HG02943 (cell line): Measurements from ENCODE around the gene SOD1.
"Not testable (repeated sequence)": the region's sequence is repeated elsewhere in the genome, so short reads cannot be mapped to it uniquely, and the experiment has no call there.

Experiments used
- ATAC-seq: cut with Tn5 transposase; IDR thresholded peaks from one replicate; pipeline ENCODE4 v1.9.1; 2021; ENCODE audit warnings: mild to moderate bottlenecking, low read depth, moderate library complexity; ENCODE audit not compliant: unreplicated experiment

SOD1 gene

GRCh38 chr21:31654821-31655580 is 4.5 kb upstream of the SOD1 start:
- not testable (repeated sequence) for ATAC-seq

- no peak for ATAC-seq
These were observed 3.0 kb upstream of the SOD1 start for GRCh38 chr21:31656199-31657095.

DNA sequence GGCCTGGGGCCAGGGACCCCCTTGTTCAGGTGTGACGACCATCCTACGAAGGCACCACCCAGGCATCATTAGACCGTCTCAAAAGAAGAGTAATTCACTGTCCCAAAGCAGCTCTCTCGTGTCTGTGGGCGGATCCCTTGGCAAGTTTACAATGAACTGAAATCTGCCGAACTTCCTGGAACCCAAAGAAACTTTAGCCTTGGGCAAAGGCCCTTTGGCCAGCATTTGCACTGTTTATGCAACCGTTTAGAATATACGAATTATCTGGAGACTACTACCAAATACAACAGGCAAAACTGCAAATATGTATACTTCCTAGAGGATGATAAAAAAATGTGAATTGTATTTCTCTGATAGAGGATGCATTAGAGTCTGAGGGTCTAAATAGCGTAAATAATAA is 1.4 kb upstream of the SOD1 start:
- ATAC-seq, result no peak

DNA sequence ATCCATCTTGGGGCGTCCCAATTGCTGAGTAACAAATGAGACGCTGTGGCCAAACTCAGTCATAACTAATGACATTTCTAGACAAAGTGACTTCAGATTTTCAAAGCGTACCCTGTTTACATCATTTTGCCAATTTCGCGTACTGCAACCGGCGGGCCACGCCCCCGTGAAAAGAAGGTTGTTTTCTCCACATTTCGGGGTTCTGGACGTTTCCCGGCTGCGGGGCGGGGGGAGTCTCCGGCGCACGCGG is 282 bp upstream of the SOD1 start:
- ATAC-seq, result peak; percentile 17

GRCh38 chr21:31660259-31660565 is 719 bp downstream of the SOD1 start:
- ATAC-seq, result peak; percentile 30

DNA sequence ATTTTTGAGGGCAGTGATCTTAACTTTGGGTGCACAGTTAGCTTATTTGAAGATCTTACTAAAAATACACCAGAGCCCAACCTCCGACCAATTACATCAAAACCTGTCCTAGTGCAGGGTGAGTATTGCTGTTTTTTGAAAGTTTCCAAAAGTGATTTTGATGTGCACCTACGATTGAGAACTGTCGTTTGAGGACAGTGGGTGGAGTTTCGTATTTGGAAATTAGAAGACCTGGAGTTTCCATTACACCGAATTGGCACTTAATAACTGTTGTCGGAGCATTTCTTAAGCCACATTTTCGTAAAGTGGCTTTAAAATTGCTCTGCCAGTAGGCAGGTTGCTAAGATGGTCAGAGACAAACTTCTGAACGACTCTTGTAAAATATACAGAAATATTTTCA is 1.1 kb downstream of the SOD1 start:
- no peak for ATAC-seq

GRCh38 chr21:31663584-31664249 is 4.2 kb downstream of the SOD1 start:
- no peak for ATAC-seq

DNA sequence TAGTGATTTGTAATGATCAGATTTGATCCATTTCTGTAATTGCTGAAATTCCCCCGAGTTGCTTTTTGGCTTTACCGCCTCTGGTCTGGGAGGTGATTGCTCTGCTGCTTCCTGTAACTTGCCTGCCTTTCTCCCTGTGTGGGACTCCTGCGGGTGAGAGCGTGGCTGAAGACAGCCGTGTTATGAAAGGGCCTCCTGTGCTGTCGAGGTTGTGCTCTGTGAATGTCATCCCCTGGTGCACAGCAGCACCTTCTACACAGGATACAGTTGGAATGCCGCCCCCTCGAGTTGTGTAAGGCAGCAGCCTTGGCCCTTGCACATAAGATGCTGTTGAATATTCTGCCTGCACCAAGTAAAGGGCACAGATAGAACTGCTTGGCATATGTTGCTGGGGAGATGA is 5.9 kb downstream of the SOD1 start:
- ATAC-seq, result no peak

DNA sequence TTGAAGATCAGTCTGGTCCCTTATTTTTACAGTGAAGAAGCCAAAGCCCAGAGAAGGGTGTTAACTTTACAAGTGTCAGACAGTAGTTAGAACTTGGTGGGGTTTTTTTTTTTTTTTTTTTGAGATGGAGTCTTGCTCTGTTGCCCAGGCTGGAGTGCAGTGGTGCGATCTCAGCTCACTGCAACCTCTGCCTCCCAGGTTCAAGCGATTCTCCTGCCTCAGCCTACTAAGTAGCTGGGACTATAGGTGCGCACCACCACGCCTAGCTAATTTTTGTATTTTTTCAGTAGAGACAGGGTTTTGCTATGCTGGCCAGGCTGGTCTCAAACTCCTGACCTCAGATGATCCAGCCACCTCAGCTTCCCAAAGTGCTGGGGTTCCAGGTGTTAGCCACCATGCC is 6.4 kb downstream of the SOD1 start:
- not testable (repeated sequence) for ATAC-seq

DNA sequence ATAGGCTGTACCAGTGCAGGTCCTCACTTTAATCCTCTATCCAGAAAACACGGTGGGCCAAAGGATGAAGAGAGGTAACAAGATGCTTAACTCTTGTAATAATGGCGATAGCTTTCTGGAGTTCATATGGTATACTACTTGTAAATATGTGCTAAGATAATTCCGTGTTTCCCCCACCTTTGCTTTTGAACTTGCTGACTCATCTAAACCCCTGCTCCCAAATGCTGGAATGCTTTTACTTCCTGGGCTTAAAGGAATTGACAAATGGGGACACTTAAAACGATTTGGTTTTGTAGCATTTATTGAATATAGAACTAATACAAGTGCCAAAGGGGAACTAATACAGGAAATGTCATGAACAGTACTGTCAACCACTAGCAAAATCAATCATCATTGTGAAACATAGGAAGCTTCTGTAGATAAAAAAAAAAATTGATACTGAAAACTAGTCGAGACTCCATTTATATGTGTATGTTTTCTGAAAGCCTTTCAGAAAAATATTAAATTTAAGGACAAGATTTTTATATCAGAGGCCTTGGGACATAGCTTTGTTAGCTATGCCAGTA is 7.0 kb downstream of the SOD1 start:
- no peak for ATAC-seq

DNA sequence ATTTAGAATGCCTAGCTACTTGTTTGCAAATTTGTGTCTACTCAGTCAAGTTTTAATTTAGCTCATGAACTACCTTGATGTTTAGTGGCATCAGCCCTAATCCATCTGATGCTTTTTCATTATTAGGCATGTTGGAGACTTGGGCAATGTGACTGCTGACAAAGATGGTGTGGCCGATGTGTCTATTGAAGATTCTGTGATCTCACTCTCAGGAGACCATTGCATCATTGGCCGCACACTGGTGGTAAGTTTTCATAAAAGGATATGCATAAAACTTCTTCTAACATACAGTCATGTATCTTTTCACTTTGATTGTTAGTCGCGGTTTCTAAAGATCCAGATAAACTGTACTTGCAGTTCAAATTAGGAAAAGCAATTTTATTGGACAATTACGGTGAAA is 7.6 kb downstream of the SOD1 start:
- no peak for ATAC-seq

DNA sequence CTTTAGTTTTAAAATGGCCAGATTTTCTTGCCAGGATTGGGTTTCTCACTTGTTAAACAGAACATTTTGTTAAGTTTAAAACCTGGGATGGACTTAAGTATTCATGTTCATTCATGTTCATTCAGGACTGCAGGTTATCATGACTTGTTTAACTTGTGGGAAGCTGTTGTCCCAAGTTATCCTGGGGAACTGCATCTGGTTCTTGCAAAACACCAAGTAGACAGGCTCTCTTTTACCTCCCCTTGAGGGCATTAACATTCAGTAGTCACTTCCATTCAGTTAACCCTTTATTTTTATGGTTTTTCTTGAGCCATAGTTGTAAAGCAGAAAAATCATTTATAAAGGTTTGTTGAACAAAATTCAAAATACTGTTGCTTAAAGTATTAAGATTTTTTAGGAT is 8.1 kb downstream of the SOD1 start:
- no peak for ATAC-seq

- ATAC-seq, result no peak
These were observed 9.4 kb downstream of the SOD1 start for GRCh38 chr21:31668651-31669491.

GRCh38 chr21:31670070-31670469 is 10.6 kb downstream of the SOD1 start:
- no peak for ATAC-seq

DNA sequence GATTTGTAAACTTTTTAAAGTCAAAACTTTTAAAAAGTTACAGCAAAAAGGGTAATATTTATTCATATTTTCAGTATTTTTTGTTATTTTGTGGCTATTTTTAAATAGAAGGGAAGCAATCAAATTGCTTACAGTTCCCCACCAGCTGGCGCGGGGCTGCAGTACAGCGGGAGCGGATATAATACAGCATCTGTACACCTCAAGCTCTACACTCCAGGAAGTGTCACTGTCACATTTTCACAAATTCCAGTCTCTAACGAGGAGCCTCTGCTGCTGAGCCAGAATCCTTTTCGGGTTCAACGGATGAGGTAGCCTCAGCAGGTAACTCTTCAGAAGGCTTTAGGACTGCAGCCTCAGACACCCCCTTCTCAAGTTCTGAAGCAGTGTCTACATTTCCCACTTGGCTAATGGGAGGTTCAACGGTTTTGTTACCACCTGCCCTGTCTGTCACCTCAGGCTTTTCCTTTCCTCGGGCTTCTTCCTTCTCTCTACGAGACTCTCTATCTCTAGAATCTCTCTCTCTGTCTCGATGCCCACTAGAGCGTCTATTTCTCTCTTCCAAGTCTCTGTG is 11.7 kb downstream of the SOD1 start:
- ATAC-seq, result no peak

GRCh38 chr21:31671931-31672330 is 12.4 kb downstream of the SOD1 start:
- no peak for ATAC-seq

DNA sequence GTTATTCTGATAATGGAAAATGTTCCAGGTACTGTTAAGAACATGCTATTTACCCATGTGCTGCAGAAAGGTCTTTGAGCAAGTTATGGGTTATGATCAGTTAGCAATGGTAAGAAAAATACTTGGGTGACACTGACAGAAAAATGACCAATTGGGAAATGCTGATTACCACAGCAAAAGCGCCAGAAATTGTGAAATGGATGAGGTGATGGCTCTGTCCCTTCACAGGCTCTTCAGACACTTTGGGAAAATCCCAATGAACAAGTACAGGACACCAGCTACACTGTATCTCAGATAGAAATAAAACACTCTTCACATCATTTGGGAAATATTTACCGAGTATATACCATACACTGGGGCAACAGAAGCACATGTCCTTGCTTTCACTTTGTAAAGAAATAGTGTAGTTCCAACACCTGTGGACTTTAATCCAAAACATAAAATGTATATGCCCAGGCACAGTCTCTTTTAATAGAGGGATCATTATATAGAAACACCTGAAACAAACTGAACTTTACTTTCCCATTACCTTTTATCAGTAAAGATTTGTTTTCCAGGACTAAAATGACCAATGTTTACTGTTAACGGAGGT is 13.9 kb downstream of the SOD1 start:
- ATAC-seq, result no peak

- ATAC-seq, result no peak
These were observed 15.8 kb downstream of the SOD1 start for GRCh38 chr21:31675318-31675717.

DNA sequence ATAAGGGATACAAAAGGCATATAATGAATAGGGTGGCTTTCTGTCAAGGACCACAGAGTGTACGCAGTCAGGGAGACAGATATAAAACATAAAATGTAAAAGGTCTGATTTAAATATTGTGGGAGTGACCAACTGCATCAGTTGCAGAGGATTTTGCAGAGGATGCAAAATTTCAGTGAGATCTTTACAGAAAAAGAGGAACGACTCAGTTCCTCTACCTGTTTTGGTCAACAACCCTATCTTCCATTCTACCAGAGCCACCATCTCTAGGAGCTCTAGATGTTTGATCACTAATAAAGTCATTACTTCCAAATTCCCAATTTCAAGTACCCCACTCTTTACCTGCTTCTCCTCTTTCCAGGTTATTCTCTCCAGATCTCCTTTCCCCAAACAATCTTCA is 16.5 kb downstream of the SOD1 start:
- no peak for ATAC-seq

GRCh38 chr21:31677047-31677446 is 17.6 kb downstream of the SOD1 start:
- ATAC-seq, result no peak
